Activated naive CD8-positive, alpha-beta T cell treated with anti-CD3 and anti-CD28 coated beads, Interleukin-2, amount 50 U/mL, for 16 hours (primary cell): ENCODE measurements around the gene KLKB1.
"Not testable (repeated sequence)": the region's sequence is repeated elsewhere in the genome, so short reads cannot be mapped to it uniquely, and the experiment has no call there.

Source experiments
- DNase-seq: peaks from one replicate; pipeline ENCODE4 v3.0.0-alpha.2; 2020; ENCODE audit warnings: low read depth, low spot score

The KLKB1 gene

GRCh38 chr4:186264660-186265059 lies 37.4 kb downstream of the KLKB1 start:
- no peak for DNase-seq

GRCh38 chr4:186265250-186265649 lies 37.9 kb downstream of the KLKB1 start:
- DNase-seq = not testable (repeated sequence)

GRCh38 chr4:186265683-186266652 lies 38.7 kb downstream of the KLKB1 start, which contains the start of gene F11:
Gene F11, plus strand, starts transcription at chr4:186266189. Its CDS starts 948 bp downstream, at chr4:186267137.
- DNase-seq = no peak

GRCh38 chr4:186266729-186267456 lies 39.6 kb downstream of the KLKB1 start:
- DNase-seq = no peak

GRCh38 chr4:186271081-186271678 lies 43.9 kb downstream of the KLKB1 start:
- DNase-seq = no peak

GRCh38 chr4:186272699-186273391 lies 45.5 kb downstream of the KLKB1 start:
- no peak for DNase-seq

- DNase-seq = not testable (repeated sequence)
These were observed 46.1 kb downstream of the KLKB1 start for GRCh38 chr4:186273392-186273789.

GRCh38 chr4:186283311-186283710 lies 56.0 kb downstream of the KLKB1 start:
- DNase-seq = no peak

GRCh38 chr4:186285147-186285546 lies 57.8 kb downstream of the KLKB1 start:
- no peak for DNase-seq

- DNase-seq = no peak
These were observed 59.3 kb downstream of the KLKB1 start for GRCh38 chr4:186286581-186286980.

- DNase-seq = no peak
These were observed 64.1 kb downstream of the KLKB1 start for GRCh38 chr4:186291256-186291890.

- DNase-seq = no peak
These were observed 66.9 kb downstream of the KLKB1 start for GRCh38 chr4:186294160-186294559.

- DNase-seq = no peak
These were observed 69.2 kb downstream of the KLKB1 start for GRCh38 chr4:186296481-186296880.

- no peak for DNase-seq
These were observed 69.8 kb downstream of the KLKB1 start for GRCh38 chr4:186297013-186297645.

GRCh38 chr4:186298031-186298647 lies 70.8 kb downstream of the KLKB1 start:
- no peak for DNase-seq

GRCh38 chr4:186299291-186299690 lies 72.0 kb downstream of the KLKB1 start:
- no peak for DNase-seq

GRCh38 chr4:186300659-186301390 lies 73.5 kb downstream of the KLKB1 start:
- no peak for DNase-seq

GRCh38 chr4:186304216-186304615 lies 76.9 kb downstream of the KLKB1 start:
- no peak for DNase-seq

- DNase-seq = no peak
These were observed 77.7 kb downstream of the KLKB1 start for GRCh38 chr4:186304866-186305505.
